ENCODE measurements around the gene SIRT6. TPM values are rescaled to one million over a fixed set of nuclear protein-coding genes. Genes with fewer than 3 reads are reported as not detected.

The SIRT6 gene
- total RNA-seq, 4 donors from 2014 or later = 18.7 to 39.8 (median 32.9) TPM

DNA sequence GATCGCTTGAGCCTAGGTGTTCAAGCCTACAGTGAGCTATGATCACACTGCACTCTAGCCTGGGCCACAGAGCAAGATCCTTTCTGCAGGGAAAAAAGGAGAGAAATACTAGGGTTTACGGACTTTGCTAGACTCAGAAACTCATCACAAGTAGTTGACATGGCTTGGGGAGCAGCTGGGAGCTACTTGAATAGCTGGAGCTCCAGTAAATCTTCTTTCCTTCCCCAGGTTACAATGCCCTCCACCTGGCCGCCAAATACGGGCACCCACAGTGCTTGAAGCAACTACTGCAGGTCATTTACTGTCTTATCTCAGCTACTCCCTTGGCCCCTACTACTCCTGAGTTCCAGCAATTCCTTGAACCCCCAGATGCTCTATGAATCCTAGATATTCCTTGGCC is 19.4 kb upstream of the SIRT6 start:
- 86 to 89% methylated on average over 4 of the region's 4 CpGs for WGBS, 2 donors
- no peak overlapping the region for H3K4me3 ChIP-seq (ENCODE audit: low read depth, poor library complexity, severe bottlenecking)
- TF ChIP-seq POLR2A (IDR thresholded peaks at IDR 0.05) = no peak
- TF ChIP-seq, protein P1, sequence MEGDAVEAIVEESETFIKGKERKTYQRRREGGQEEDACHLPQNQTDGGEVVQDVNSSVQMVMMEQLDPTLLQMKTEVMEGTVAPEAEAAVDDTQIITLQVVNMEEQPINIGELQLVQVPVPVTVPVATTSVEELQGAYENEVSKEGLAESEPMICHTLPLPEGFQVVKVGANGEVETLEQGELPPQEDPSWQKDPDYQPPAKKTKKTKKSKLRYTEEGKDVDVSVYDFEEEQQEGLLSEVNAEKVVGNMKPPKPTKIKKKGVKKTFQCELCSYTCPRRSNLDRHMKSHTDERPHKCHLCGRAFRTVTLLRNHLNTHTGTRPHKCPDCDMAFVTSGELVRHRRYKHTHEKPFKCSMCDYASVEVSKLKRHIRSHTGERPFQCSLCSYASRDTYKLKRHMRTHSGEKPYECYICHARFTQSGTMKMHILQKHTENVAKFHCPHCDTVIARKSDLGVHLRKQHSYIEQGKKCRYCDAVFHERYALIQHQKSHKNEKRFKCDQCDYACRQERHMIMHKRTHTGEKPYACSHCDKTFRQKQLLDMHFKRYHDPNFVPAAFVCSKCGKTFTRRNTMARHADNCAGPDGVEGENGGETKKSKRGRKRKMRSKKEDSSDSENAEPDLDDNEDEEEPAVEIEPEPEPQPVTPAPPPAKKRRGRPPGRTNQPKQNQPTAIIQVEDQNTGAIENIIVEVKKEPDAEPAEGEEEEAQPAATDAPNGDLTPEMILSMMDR (IDR thresholded peaks at IDR 0.05) = no peak
- intact Hi-C loops (cut with DNase I; ENCODE audit: low total_unique reads) = loop anchor here (10.0 kb wide), 1 partner anchor 57 kb away; no protein-coding TSS in a partner anchor
- no peak for DNase-seq (ENCODE audit: low spot score in 2 of 2)

DNA sequence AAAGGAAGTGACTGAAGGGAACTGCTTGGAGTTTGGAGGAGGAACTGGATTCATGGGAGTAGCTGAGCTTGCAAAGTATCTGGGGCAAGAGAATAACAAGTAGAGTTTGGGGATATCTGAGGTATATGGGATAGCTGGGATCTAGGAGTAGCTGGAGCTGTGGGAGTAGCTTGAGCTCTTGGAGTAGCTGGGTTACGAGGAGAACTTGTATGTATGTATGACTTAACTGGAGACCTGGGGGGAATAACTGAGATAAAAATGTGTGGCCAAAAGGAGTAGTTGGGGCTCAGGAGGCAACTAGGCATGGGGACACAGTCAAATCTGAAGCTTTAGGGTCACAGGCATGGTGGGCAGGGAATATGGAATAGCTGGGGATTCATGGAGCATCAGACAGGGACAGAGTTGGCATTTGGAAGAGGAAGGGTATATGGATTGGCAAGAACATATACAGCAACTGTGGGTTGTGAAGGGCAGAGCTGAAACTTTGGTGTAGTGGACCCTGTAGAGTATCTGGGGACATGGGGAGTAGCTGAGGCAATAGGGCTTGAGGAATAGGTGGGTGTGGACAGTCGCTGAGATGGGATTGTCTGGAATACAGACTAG is 18.7 kb upstream of the SIRT6 start:
- no peak for TF ChIP-seq POLR2A (IDR thresholded peaks at IDR 0.05)
- TF ChIP-seq, protein P1 (IDR thresholded peaks at IDR 0.05) = no peak
- WGBS, 2 donors = 63 to 84% methylated on average over 2 of the region's 2 CpGs
- no peak for DNase-seq (ENCODE audit: low spot score in 2 of 2)
- no peak overlapping the region for H3K4me3 ChIP-seq (ENCODE audit: low read depth, poor library complexity, severe bottlenecking)
- intact Hi-C loops (cut with DNase I; ENCODE audit: low total_unique reads) = loop anchor here (10.0 kb wide), 1 partner anchor 56 kb away; no protein-coding TSS in a partner anchor

DNA sequence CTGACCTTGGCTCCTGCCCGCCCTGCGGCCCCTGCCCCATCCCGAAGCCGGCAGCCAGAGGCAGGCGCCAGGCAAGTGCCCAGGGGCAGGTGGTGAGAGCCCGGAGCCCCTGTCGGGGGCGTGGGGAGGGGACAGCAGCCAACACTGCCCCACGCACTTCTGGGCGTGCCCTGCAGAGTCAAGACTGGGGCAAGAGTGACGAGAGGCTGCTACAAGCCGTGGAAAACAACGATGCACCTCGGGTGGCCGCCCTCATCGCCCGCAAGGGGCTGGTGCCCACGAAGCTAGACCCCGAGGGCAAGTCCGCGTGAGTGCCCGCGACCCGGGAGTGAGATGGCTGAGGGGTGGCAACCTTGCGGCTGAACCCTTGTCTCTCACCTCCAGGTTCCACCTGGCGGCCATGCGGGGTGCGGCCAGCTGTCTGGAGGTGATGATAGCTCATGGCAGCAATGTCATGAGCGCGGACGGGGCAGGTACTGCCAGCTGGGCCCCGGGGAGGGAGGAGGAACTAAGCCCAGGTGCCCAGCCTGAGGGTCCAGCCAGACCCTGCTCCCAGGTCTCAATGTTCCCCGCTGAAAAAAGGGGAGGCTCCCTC is 17.4 kb upstream of the SIRT6 start:
- 65 to 69% methylated on average over 25 to 32 of the region's 33 CpGs for WGBS, 2 donors
- no peak overlapping the region for H3K4me3 ChIP-seq (ENCODE audit: low read depth, poor library complexity, severe bottlenecking)
- no peak for DNase-seq (ENCODE audit: low spot score in 2 of 2)
- intact Hi-C loops (cut with DNase I; ENCODE audit: low total_unique reads) = loop anchor here (10.0 kb wide), 1 partner anchor 55 kb away; no protein-coding TSS in a partner anchor
- TF ChIP-seq, protein P1 (IDR thresholded peaks at IDR 0.05) = no peak
- TF ChIP-seq POLR2A (IDR thresholded peaks at IDR 0.05) = no peak

DNA sequence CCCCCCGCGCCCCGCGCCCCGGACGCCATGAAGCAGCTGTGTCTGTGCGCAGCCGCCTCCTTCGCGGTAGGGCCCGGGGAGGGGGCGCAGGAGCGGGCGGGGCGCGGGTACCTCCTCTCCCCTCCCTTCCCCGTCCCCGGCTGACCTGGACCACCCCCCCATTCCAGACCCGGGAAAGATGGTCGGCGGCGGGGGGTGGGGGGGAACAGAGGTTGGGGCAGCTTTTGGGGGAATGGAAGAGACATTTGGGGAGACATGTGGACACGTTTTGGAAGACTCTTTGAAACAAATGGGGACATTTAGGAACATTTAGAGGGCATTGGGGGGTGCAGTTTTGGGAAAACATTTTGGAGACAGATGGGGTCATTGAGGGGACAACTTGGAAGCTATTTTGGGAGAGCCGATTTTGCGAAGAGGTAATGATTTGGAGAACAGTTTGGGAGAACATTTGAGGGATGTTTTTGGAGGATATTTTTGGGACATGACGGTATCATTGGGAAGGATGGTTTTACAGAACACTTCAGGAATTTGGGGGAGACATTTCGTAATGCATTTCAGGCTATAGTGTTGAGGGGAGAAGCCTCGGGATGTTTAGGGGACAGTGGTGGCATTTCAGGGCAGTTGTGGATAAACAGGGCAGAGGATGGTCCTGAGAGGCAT is 16.2 kb upstream of the SIRT6 start:
- no peak for DNase-seq (ENCODE audit: low spot score in 2 of 2)
- H3K4me3 ChIP-seq (ENCODE audit: low read depth, poor library complexity, severe bottlenecking) = no peak overlapping the region
- TF ChIP-seq, protein P1 (IDR thresholded peaks at IDR 0.05) = no peak
- no peak for TF ChIP-seq POLR2A (IDR thresholded peaks at IDR 0.05)
- intact Hi-C loops (cut with DNase I; ENCODE audit: low total_unique reads) = no loop called here
- WGBS, 2 donors = 5 to 13% methylated on average over 12 to 21 of the region's 28 CpGs

DNA sequence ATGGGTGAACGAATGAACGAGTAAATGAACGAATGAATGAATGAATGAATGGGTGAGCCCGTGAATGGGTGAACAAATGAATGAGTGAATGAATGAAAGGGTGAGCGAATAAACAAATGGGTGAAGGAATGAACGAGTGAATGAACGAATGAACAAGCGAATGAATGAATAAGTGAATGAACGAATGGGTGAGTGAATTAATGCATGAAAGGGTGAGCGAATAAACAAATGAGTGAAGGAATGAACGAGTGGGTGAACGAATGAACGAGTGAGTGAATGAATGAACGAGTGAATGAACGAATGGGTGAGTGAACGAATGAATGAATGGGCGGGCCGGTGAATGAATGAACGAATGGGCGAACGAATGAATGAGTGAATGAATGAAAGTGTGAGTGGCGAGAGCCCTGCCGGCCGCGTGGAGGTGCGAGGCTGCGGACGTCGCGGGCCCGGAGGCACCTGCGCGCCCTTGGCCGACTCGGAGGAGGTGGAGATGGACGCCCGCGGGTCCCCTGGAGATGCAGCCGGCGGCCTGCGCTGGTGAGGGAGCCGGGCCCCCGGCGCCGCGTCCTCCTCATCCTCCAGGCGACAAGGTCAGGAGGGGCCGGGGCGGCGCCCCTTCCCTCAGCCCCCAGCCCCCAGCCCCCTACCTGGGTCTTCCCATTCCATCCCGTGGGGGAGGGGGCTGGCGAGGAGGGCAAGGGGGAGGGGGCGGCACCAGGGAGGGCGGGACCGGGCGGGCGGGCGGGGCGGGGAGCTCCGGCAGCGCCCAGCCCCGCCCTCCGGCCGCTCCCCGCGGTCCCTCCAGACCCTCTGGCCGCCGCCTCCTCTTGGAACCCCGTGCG is 15.5 kb upstream of the SIRT6 start:
- H3K4me3 ChIP-seq (ENCODE audit: low read depth, poor library complexity, severe bottlenecking) = no peak overlapping the region
- WGBS, 2 donors = 20 to 24% methylated on average over 40 to 55 of the region's 70 CpGs
- intact Hi-C loops (cut with DNase I; ENCODE audit: low total_unique reads) = no loop called here
- no peak for DNase-seq (ENCODE audit: low spot score in 2 of 2)
- TF ChIP-seq, protein P1 (IDR thresholded peaks at IDR 0.05) = no peak
- TF ChIP-seq POLR2A (IDR thresholded peaks at IDR 0.05) = no peak

Data from lower leg skin (tissue), 4 donors.